ENCODE measurements around the gene MOGAT3. TPM values are rescaled to one million over a fixed set of nuclear protein-coding genes. Genes with fewer than 3 reads are reported as not detected.

MOGAT3 gene
- total and polyA plus RNA-seq, 5 experiments from 2014 or later, result not detected

Small RNAs within 50 kb of the gene (microRNA-seq; reads per million reads assigned to microRNA genes)
- gene MIR4653 (ENCODE audit: borderline microRNAs expressed), result not detected

Other genes with a start within 250 kb of the MOGAT3 start
- gene MUC12, start 231.5 kb downstream of the MOGAT3 start, total RNA-seq, result not detected
- gene MUC12, start 231.5 kb downstream of the MOGAT3 start, polyA plus RNA-seq, result under 1 TPM in 1 of 3 donors, not detected in 2; 0.42 TPM
- gene MUC17, start 181.0 kb downstream of the MOGAT3 start, total RNA-seq, result not detected
- not detected for gene MUC17, start 181.0 kb downstream of the MOGAT3 start, polyA plus RNA-seq
- gene TRIM56, start 115.6 kb downstream of the MOGAT3 start, total RNA-seq, result 10 to 100 TPM; 67.4 to 67.7 TPM
- gene TRIM56, start 115.6 kb downstream of the MOGAT3 start, polyA plus RNA-seq, result 10 to 100 TPM in 2 of 3 donors, 1 to 10 TPM in 1; 3.8 to 17.9 (median 11.4) TPM
- under 1 TPM in 1 of 2 experiments, not detected in 1; 0.11 TPM for gene SERPINE1, start 73.9 kb downstream of the MOGAT3 start, total RNA-seq
- not detected for gene SERPINE1, start 73.9 kb downstream of the MOGAT3 start, polyA plus RNA-seq
- gene AP1S1, start 46.6 kb downstream of the MOGAT3 start, total RNA-seq, result 1 to 10 TPM; 8.0 to 9.9 TPM
- 1 to 10 TPM; 3.3 to 4.6 (median 3.8) TPM for gene AP1S1, start 46.6 kb downstream of the MOGAT3 start, polyA plus RNA-seq
- gene VGF, start 35.5 kb downstream of the MOGAT3 start, total RNA-seq, result not detected
- gene VGF, start 35.5 kb downstream of the MOGAT3 start, polyA plus RNA-seq, result not detected
- not detected for gene NAT16, start 20.7 kb downstream of the MOGAT3 start, total RNA-seq
- gene NAT16, start 20.7 kb downstream of the MOGAT3 start, polyA plus RNA-seq, result not detected
- 10 to 100 TPM; 34.0 to 34.1 TPM for gene PLOD3, start 16.5 kb upstream of the MOGAT3 start, total RNA-seq
- gene PLOD3, start 16.5 kb upstream of the MOGAT3 start, polyA plus RNA-seq, result 10 to 100 TPM in 2 of 3 donors, 1 to 10 TPM in 1; 8.4 to 12.4 (median 11.1) TPM
- 10 to 100 TPM; 31.2 to 33.9 TPM for gene ZNHIT1, start 17.1 kb upstream of the MOGAT3 start, total RNA-seq
- 10 to 100 TPM; 50.9 to 66.4 (median 57.4) TPM for gene ZNHIT1, start 17.1 kb upstream of the MOGAT3 start, polyA plus RNA-seq
- 10 to 100 TPM; 52.3 to 52.7 TPM for gene CLDN15, start 36.8 kb upstream of the MOGAT3 start, total RNA-seq
- 1 to 10 TPM in 1 of 3 donors, under 1 TPM in 2; 0.21 to 3.2 (median 0.26) TPM for gene CLDN15, start 36.8 kb upstream of the MOGAT3 start, polyA plus RNA-seq
- 100 to 1,000 TPM; 118 to 124 TPM for gene FIS1, start 44.0 kb upstream of the MOGAT3 start, total RNA-seq
- gene FIS1, start 44.0 kb upstream of the MOGAT3 start, polyA plus RNA-seq, result 100 to 1,000 TPM; 225 to 235 (median 228) TPM
- 1 to 10 TPM; 4.0 to 4.2 TPM for gene IFT22, start 120.8 kb upstream of the MOGAT3 start, total RNA-seq
- 1 to 10 TPM; 6.5 to 8.2 (median 8.0) TPM for gene IFT22, start 120.8 kb upstream of the MOGAT3 start, polyA plus RNA-seq
- gene COL26A1, start 161.8 kb upstream of the MOGAT3 start, total RNA-seq, result not detected
- gene COL26A1, start 161.8 kb upstream of the MOGAT3 start, polyA plus RNA-seq, result not detected